Jurkat, Clone E6-1 (cell line): ENCODE data around the gene ENO2.

ENCODE experiments used
- DNase-seq: peaks from one replicate; pipeline ENCODE4 v3.0.0-alpha.2; 2011; ENCODE audit warnings: low read depth, low spot score
- H3K4me3 ChIP-seq: 2 replicates; pipeline ENCODE4 v1.5.1; 2011; ENCODE audit warnings: mild to moderate bottlenecking, low read length, control low read depth, moderate library complexity

ENO2 gene

GRCh38 chr12:6965714-6966113 lies 51.3 kb downstream of the ENO2 start:
- no peak for DNase-seq
- no peak overlapping the region for H3K4me3 ChIP-seq

- no peak overlapping the region for H3K4me3 ChIP-seq
- DNase-seq = peak; percentile 85
Measured at GRCh38 chr12:6966351-6966750, 52.0 kb downstream of the ENO2 start.

- H3K4me3 ChIP-seq = no peak overlapping the region
- DNase-seq = no peak
Measured at GRCh38 chr12:6967651-6968100, 53.3 kb downstream of the ENO2 start.

- no peak for DNase-seq
- H3K4me3 ChIP-seq = peak overlapping the region; percentile 72; the same call in 1 of the 2 replicates
Measured at GRCh38 chr12:6968426-6968825, 54.0 kb downstream of the ENO2 start.

- DNase-seq = no peak
- peak overlapping the region; percentile 72 for H3K4me3 ChIP-seq
Measured at GRCh38 chr12:6970096-6970527, 55.7 kb downstream of the ENO2 start.
